HuH-7 (cell line): ENCODE data around the gene SPINK2.

Experiments
- DNase-seq: peaks from one replicate; pipeline ENCODE4 v3.0.0; 2011; ENCODE audit warnings: low spot score

The SPINK2 gene

GRCh38 chr4:56799824-56800756 lies 21.4 kb downstream of the SPINK2 start:
- DNase-seq = peak; percentile 63

GRCh38 chr4:56799161-56799759 lies 22.2 kb downstream of the SPINK2 start:
- DNase-seq = no peak

- DNase-seq = no peak
Measured at GRCh38 chr4:56796211-56796610, 25.3 kb downstream of the SPINK2 start.

GRCh38 chr4:56791316-56791715 lies 30.2 kb downstream of the SPINK2 start:
- DNase-seq = no peak

- no peak for DNase-seq
Measured at GRCh38 chr4:56790691-56791091, 30.8 kb downstream of the SPINK2 start.

GRCh38 chr4:56788081-56788480 lies 33.4 kb downstream of the SPINK2 start:
- no peak for DNase-seq

- no peak for DNase-seq
Measured at GRCh38 chr4:56787380-56787779, 34.1 kb downstream of the SPINK2 start.

GRCh38 chr4:56786955-56787354 lies 34.5 kb downstream of the SPINK2 start:
- no peak for DNase-seq

GRCh38 chr4:56783986-56784385 lies 37.5 kb downstream of the SPINK2 start:
- no peak for DNase-seq

GRCh38 chr4:56782019-56782418 lies 39.5 kb downstream of the SPINK2 start:
- DNase-seq = no peak

GRCh38 chr4:56773346-56773745 lies 48.2 kb downstream of the SPINK2 start:
- DNase-seq = no peak

GRCh38 chr4:56772134-56772533 lies 49.4 kb downstream of the SPINK2 start:
- DNase-seq = no peak

- DNase-seq = no peak
Measured at GRCh38 chr4:56768763-56769162, 52.7 kb downstream of the SPINK2 start.

- no peak for DNase-seq
Measured at GRCh38 chr4:56768316-56768715, 53.2 kb downstream of the SPINK2 start.

GRCh38 chr4:56767567-56767966 lies 53.9 kb downstream of the SPINK2 start:
- no peak for DNase-seq

GRCh38 chr4:56764775-56765174 lies 56.7 kb downstream of the SPINK2 start:
- DNase-seq = no peak

- DNase-seq = no peak
Measured at GRCh38 chr4:56764223-56764622, 57.3 kb downstream of the SPINK2 start.

- no peak for DNase-seq
Measured at GRCh38 chr4:56762484-56763250, 58.8 kb downstream of the SPINK2 start.

GRCh38 chr4:56760183-56760582 lies 61.3 kb downstream of the SPINK2 start:
- DNase-seq = no peak
